Measurements from ENCODE around the gene DLGAP1. TPM values are rescaled to one million over a fixed set of nuclear protein-coding genes. Genes with fewer than 3 reads are reported as not detected.

DLGAP1 gene
- total RNA-seq, 4 donors from 2014 or later: 2.0 to 4.7 (median 2.1) TPM; not detected in 1

GRCh38 chr18:4251873-4252272, 203.2 kb downstream of the DLGAP1 start:
- Histone ChIP-seq H3K27me3 (no peaks in the 10 kb centered on the region), H3K36me3 (no peaks in the 10 kb centered on the region), H3K9me3 (no peaks in the 10 kb centered on the region), H3K4me1 (no peaks in the 10 kb centered on the region), H3K27ac (no peak overlapping the region), H3K4me3 (no peak overlapping the region)
- DNase-seq (ENCODE audit: low spot score in 2 of 2): no peak
- 76% methylated on average over 3 of the region's 3 CpGs for WGBS
- TF ChIP-seq EP300 (IDR thresholded peaks at IDR 0.05) (no peak), CTCF (IDR thresholded peaks at IDR 0.05) (no peak), POLR2A (IDR thresholded peaks at IDR 0.05) (no peak), POLR2AphosphoS5 (IDR thresholded peaks at IDR 0.05) (no peak)

GRCh38 chr18:4251206-4251605, 203.9 kb downstream of the DLGAP1 start:
- no peak for DNase-seq (ENCODE audit: low spot score in 2 of 2)
- no peaks in the 10 kb centered on the region for H3K36me3 ChIP-seq
- H3K9me3 ChIP-seq: no peaks in the 10 kb centered on the region
- WGBS: 70% methylated on average over 2 of the region's 2 CpGs
- H3K4me1 ChIP-seq: no peaks in the 10 kb centered on the region
- H3K27me3 ChIP-seq: no peaks in the 10 kb centered on the region
- no peak for TF ChIP-seq EP300 (IDR thresholded peaks at IDR 0.05)
- TF ChIP-seq CTCF (IDR thresholded peaks at IDR 0.05): no peak
- no peak for TF ChIP-seq POLR2AphosphoS5 (IDR thresholded peaks at IDR 0.05)
- TF ChIP-seq POLR2A (IDR thresholded peaks at IDR 0.05): no peak
- no peak overlapping the region for H3K27ac ChIP-seq
- no peak overlapping the region for H3K4me3 ChIP-seq

- no peaks in the 10 kb centered on the region for H3K27me3 ChIP-seq
- 81% methylated on average over 2 of the region's 2 CpGs for WGBS
- no peak overlapping the region for H3K27ac ChIP-seq
- H3K36me3 ChIP-seq: no peaks in the 10 kb centered on the region
- TF ChIP-seq CTCF (IDR thresholded peaks at IDR 0.05) (no peak), EP300 (IDR thresholded peaks at IDR 0.05) (no peak), POLR2A (IDR thresholded peaks at IDR 0.05) (no peak), POLR2AphosphoS5 (IDR thresholded peaks at IDR 0.05) (no peak)
- H3K4me1 ChIP-seq: no peaks in the 10 kb centered on the region
- DNase-seq (ENCODE audit: low spot score in 2 of 2): no peak
- H3K4me3 ChIP-seq: no peak overlapping the region
- no peaks in the 10 kb centered on the region for H3K9me3 ChIP-seq
Measured at GRCh38 chr18:4250141-4250540, 205.0 kb downstream of the DLGAP1 start.

GRCh38 chr18:4248686-4249085, 206.4 kb downstream of the DLGAP1 start:
- Histone ChIP-seq H3K27ac (no peak overlapping the region), H3K4me1 (no peaks in the 10 kb centered on the region), H3K36me3 (no peaks in the 10 kb centered on the region), H3K4me3 (no peak overlapping the region), H3K27me3 (no peaks in the 10 kb centered on the region), H3K9me3 (no peaks in the 10 kb centered on the region)
- 93% methylated on average over 10 of the region's 10 CpGs for WGBS
- no peak for TF ChIP-seq EP300 (IDR thresholded peaks at IDR 0.05)
- TF ChIP-seq CTCF (IDR thresholded peaks at IDR 0.05): no peak
- no peak for TF ChIP-seq POLR2AphosphoS5 (IDR thresholded peaks at IDR 0.05)
- TF ChIP-seq POLR2A (IDR thresholded peaks at IDR 0.05): no peak
- no peak for DNase-seq (ENCODE audit: low spot score in 2 of 2)

- Histone ChIP-seq H3K9me3 (no peaks in the 10 kb centered on the region), H3K27me3 (no peaks in the 10 kb centered on the region), H3K4me1 (no peaks in the 10 kb centered on the region), H3K36me3 (no peaks in the 10 kb centered on the region), H3K4me3 (no peak overlapping the region), H3K27ac (no peak overlapping the region)
- no peak for DNase-seq (ENCODE audit: low spot score in 2 of 2)
- 77% methylated on average over 4 of the region's 4 CpGs for WGBS
- TF ChIP-seq POLR2A (IDR thresholded peaks at IDR 0.05) (no peak), EP300 (IDR thresholded peaks at IDR 0.05) (no peak), POLR2AphosphoS5 (IDR thresholded peaks at IDR 0.05) (no peak), CTCF (IDR thresholded peaks at IDR 0.05) (no peak)
Measured at GRCh38 chr18:4246374-4246773, 208.7 kb downstream of the DLGAP1 start.
